Aorta (tissue), 5 donors: Measurements from ENCODE around the gene NKAIN2. TPM values are rescaled to one million over a fixed set of nuclear protein-coding genes. Genes with fewer than 3 reads are reported as not detected.
"Not testable (repeated sequence)": the region's sequence is repeated elsewhere in the genome, so short reads cannot be mapped to it uniquely, and the experiment has no call there.

Experiments
- ATAC-seq: fragments of 200-7000 bp; cut with Tn5 transposase; one replicate; pipeline ENCODE4 v1.9.1; 2022; ENCODE audit warnings: moderate library complexity; ENCODE audit not compliant: low FRiP score
- DNase-seq, 2 donors: peaks; one replicate each; pipeline ENCODE4 v3.0.0-alpha.2; 2020
- H3K27ac ChIP-seq, 2 donors: one replicate each; pipeline ENCODE4 v1.5.1; 2013; ENCODE audit warnings: low read length in 2 of 2, mild to moderate bottlenecking in 2 of 2, moderate library complexity in 2 of 2, control low read depth in 1 of 2, inconsistent platforms in 1 of 2, low read depth in 1 of 2
- H3K27me3 ChIP-seq, 2 donors: one replicate each; pipeline ENCODE4 v1.6.1; 2013; ENCODE audit warnings: control low read depth in 1 of 2, low read length in 1 of 2, mild to moderate bottlenecking in 1 of 2, moderate library complexity in 1 of 2; ENCODE audit not compliant: insufficient read depth in 2 of 2, control insufficient read depth in 1 of 2
- H3K36me3 ChIP-seq, 2 donors: one replicate each; pipeline ENCODE4 v1.6.1; 2013; ENCODE audit warnings: control low read depth in 1 of 2, low read length in 1 of 2, mild to moderate bottlenecking in 1 of 2; ENCODE audit not compliant: insufficient read depth in 2 of 2, control insufficient read depth in 1 of 2
- H3K4me1 ChIP-seq, 2 donors: one replicate each; pipeline ENCODE4 v1.6.1; 2013; ENCODE audit warnings: low read length in 2 of 2, control low read depth in 1 of 2, mild to moderate bottlenecking in 1 of 2, moderate library complexity in 1 of 2; ENCODE audit not compliant: insufficient read depth in 2 of 2, control insufficient read depth in 1 of 2
- H3K4me3 ChIP-seq, 2 donors: one replicate each; pipeline ENCODE4 v1.5.1; 2013; ENCODE audit warnings: low read length in 2 of 2, control low read depth in 1 of 2, mild to moderate bottlenecking in 1 of 2
- H3K9me3 ChIP-seq: one replicate; pipeline ENCODE4 v1.6.1; 2013; ENCODE audit warnings: mild to moderate bottlenecking, low read length; ENCODE audit not compliant: control insufficient read depth
- WGBS, 2 donors: extraction: QIAGEN DNeasy Blood & Tissue Kit; methylation state at CpG; one replicate each; pipeline ENCODE4 v1.1.7; 2013; 5-methylcytosine and 5-hydroxymethylcytosine counted together
- intact Hi-C, 2 donors: fragments of 100-400 bp; cut with DNase I; formaldehyde crosslinking; loops; one replicate each; pipeline versions ENCODE4 v1.14.2 to v1.15.0; 2022
- polyA plus RNA-seq, 2 donors: library from polyadenylated mRNA; stranded (reverse); fragments of 200-250 nt; gene quantifications; one replicate each; pipeline ENCODE4 v1.2.3, GENCODE V29; 2013
- total RNA-seq, 2 donors: library from RNA; stranded (reverse); fragmentation: NEBNext Ultra II Directional; extraction: Animal tissue kit (Norgen Biotek cat#: 25700); gene quantifications; one replicate each; pipeline ENCODE4 v1.2.1, GENCODE V29; 2021
- donor health status: healthy with polysubstance abuse.
- donor health status: Bipolar disorder and iron deficiency.
- donor health status: DM: no; HTN: no; CAD: no.
- donor health status: DM: no; HTN: no; CAD: no.
- donor health status: DM: yes; HTN: yes; CAD: no.

The NKAIN2 gene
- total and polyA plus RNA-seq, 4 donors = 1.4 to 1.9 TPM; not detected in 2

DNA sequence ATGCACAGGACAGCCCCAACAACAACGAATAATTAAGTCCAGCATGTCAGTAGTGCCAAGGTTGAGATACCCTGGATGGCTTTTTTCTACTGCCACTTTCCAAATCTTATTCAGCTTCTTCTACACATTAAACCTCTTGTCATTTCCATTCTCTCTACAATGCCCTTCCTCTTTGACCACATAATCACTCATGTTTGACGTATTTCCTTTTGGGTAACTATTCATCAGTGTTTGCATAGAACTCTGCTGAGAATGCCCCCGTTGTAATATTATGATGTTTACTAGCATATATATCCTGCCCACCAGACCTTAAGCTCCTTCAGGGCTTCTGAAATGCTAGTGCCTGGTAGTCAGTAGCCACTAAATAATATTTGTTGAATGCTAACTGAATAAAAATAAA is 643.3 kb downstream of the NKAIN2 start:
- H3K4me3 ChIP-seq = no peak overlapping the region
- 49 to 53% methylated on average over 3 of the region's 3 CpGs for WGBS, 2 donors
- ATAC-seq (no peak), DNase-seq (no peak)
- no peaks in the 10 kb centered on the region for H3K27me3 ChIP-seq
- H3K4me1 ChIP-seq = no peaks in the 10 kb centered on the region
- H3K36me3 ChIP-seq = no peaks in the 10 kb centered on the region
- intact Hi-C loops = no loop called here
- no peaks in the 10 kb centered on the region for H3K9me3 ChIP-seq
- H3K27ac ChIP-seq = no peak overlapping the region

DNA sequence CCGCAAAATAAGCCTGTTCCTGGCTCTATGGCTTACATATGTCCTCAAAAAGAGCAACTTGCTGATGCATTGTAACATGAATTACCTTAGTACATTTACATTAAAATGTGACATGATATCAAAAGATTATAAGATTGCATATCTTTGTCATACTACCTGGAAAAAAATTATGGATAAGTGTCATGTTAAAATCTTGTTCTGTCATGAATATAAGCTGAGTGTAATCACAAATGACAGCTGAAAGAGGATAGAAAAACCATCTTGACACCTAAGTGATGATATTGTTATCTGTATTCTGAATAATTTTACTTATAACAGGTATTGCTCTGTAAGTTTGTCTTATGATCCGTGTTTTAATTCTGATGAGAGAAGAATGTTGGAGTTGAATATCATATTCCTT is 655.6 kb downstream of the NKAIN2 start:
- H3K9me3 ChIP-seq = no peaks in the 10 kb centered on the region
- no peaks in the 10 kb centered on the region for H3K36me3 ChIP-seq
- H3K27ac ChIP-seq = no peak overlapping the region
- ATAC-seq (no peak), DNase-seq (no peak)
- H3K4me3 ChIP-seq = no peak overlapping the region
- H3K27me3 ChIP-seq = no peaks in the 10 kb centered on the region
- no peaks in the 10 kb centered on the region for H3K4me1 ChIP-seq
- intact Hi-C loops = no loop called here
- 97 to 100% methylated on average over 2 of the region's 2 CpGs for WGBS, 2 donors

DNA sequence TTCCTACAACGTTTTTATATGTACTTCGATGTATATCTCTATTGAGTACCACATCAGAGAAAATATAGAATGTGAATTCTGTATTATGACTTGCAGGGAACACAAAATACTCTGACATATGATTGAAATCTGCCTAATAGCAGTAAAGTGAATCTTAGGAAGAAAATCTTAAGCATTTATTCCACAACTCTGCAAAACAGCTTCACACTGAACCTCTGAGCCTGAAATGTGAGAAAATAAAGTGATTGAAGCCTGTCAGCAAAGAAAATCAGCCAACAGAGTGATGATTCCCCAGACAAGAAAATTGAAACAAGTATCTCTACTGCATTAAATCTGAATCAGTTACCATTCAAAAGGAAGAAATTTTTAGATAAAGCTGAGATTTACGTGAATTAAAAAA is 659.1 kb downstream of the NKAIN2 start:
- no peaks in the 10 kb centered on the region for H3K27me3 ChIP-seq
- no peaks in the 10 kb centered on the region for H3K4me1 ChIP-seq
- no peak overlapping the region for H3K27ac ChIP-seq
- H3K9me3 ChIP-seq = no peaks in the 10 kb centered on the region
- 55 to 56% methylated on average over 3 of the region's 3 CpGs for WGBS, 2 donors
- DNase-seq = no peak
- H3K4me3 ChIP-seq = no peak overlapping the region
- ATAC-seq = no peak
- intact Hi-C loops = no loop called here
- H3K36me3 ChIP-seq = no peaks in the 10 kb centered on the region

DNA sequence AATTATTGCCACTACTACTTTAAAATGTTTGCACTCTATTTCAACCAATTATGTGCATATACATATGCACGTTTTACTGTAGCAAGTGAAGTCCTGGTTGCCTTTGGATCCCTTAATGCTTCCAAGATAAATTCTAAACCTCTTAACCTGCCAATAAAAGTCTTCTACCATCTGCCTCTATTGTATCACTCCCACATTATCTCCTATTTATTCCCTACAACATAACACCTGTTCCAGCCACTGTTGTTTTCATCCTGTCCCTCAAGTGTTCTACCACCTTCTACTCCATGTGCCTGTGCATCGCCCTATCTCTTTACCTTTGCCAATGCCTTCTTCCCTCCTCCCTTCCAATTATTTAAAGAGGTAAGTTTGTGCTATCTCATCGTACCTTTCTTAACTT is 659.6 kb downstream of the NKAIN2 start:
- H3K9me3 ChIP-seq = no peaks in the 10 kb centered on the region
- no peak for ATAC-seq
- H3K27ac ChIP-seq = no peak overlapping the region
- 20 to 32% methylated on average over 3 of the region's 3 CpGs for WGBS, 2 donors
- H3K4me1 ChIP-seq = no peaks in the 10 kb centered on the region
- no peaks in the 10 kb centered on the region for H3K36me3 ChIP-seq
- H3K4me3 ChIP-seq = no peak overlapping the region
- no peak for DNase-seq
- intact Hi-C loops = no loop called here
- no peaks in the 10 kb centered on the region for H3K27me3 ChIP-seq

DNA sequence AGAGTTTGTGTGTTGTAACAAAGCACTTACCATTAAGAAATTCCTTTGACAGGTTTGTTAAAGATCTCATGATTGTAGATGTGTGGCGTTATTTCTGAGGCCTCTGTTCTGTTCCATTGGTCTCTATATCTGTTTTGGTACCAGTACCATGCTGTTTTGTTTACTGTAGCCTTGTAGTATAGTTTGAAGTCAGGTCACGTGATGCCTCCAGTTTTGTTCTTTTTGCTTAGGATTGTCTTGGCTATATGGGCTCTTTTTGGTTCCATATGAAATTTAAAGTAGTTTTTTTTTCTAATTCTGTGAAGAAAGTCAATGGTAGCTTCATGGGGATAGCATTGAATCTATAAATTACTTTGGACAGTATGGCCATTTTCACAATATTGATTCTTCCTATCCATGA is 660.9 kb downstream of the NKAIN2 start:
- intact Hi-C loops, ATAC-seq: not testable (repeated sequence)

DNA sequence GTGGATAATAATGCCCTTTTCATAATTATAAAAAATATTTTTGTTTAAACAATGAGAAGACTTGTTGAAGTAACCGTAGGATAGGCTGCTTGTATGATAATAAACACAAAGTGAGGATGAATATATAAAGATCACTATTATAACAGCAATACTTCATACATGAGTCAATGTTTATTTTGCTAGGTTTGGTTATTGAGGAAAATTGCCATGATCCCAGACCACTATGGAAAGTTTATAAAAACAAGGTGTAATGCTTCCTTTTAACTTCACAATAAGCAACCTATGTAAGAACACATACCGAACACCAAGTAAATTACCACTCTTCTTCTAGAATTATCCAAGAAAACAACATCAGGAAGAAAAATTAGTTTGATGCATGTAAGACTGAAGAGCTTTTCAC is 663.3 kb downstream of the NKAIN2 start:
- intact Hi-C loops = no loop called here
- 55 to 74% methylated on average over 2 of the region's 2 CpGs for WGBS, 2 donors
- Histone ChIP-seq H3K27ac (no peak overlapping the region), H3K27me3 (no peaks in the 10 kb centered on the region), H3K36me3 (no peaks in the 10 kb centered on the region), H3K9me3 (no peaks in the 10 kb centered on the region), H3K4me1 (no peaks in the 10 kb centered on the region), H3K4me3 (no peak overlapping the region)
- DNase-seq (no peak), ATAC-seq (no peak)

More for the DNA sequence above, 660.9 kb downstream of the NKAIN2 start:
- H3K36me3 ChIP-seq, H3K4me3 ChIP-seq, DNase-seq, H3K27me3 ChIP-seq, H3K9me3 ChIP-seq, H3K4me1 ChIP-seq, H3K27ac ChIP-seq: not testable (repeated sequence)
- WGBS, 2 donors = 95% methylated on average over 2 of the region's 2 CpGs

DNA sequence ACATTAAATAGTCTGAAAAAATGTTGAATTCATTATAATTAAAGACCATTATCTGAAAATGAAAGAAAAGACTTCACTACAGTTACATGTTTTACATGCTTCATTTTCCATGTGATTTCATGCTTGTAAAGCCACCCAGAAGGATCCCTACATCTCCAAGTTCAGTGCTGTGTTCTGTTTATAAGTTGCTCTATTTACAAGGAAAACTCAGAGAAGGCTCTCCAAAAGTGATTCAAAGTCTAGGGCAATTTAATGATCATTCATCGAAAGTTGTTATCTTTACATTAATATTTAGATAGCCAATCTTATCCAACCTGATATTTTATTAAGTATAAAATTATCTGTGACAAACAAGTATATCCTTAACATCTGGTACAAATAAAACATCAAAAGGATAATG is 663.7 kb downstream of the NKAIN2 start:
- intact Hi-C loops = no loop called here
- 22% methylated on average over 1 of the region's 1 CpG for WGBS, 2 donors
- ATAC-seq = no peak

DNA sequence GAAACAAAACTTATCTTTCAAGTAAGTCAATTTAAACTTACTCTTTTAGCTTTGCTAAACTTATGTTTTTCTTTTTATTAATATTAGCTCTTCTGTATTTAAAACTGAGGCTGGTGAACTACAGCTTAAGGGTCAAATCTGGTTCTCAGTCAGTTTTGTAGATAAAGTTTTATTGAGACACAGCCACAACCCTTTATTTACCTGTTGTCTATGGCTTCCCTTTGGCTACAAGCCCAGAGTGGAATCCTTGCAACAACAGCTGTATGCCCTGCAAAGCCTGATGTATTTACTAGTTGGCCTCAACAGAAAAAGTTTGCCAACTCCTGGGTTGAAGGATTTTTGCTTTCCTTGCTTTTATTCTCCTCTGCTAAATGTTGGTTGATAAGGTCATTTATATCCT is 667.1 kb downstream of the NKAIN2 start:
- no peak overlapping the region for H3K4me3 ChIP-seq
- ATAC-seq = no peak
- intact Hi-C loops = no loop called here
- H3K4me1 ChIP-seq = no peaks in the 10 kb centered on the region
- H3K9me3 ChIP-seq = no peaks in the 10 kb centered on the region
- no peaks in the 10 kb centered on the region for H3K36me3 ChIP-seq
- no peak overlapping the region for H3K27ac ChIP-seq
- DNase-seq = no peak
- H3K27me3 ChIP-seq = no peaks in the 10 kb centered on the region

More for the DNA sequence above, 663.7 kb downstream of the NKAIN2 start:
- Histone ChIP-seq H3K9me3 (no peaks in the 10 kb centered on the region), H3K27ac (no peak overlapping the region), H3K4me3 (no peak overlapping the region), H3K27me3 (no peaks in the 10 kb centered on the region), H3K36me3 (no peaks in the 10 kb centered on the region), H3K4me1 (no peaks in the 10 kb centered on the region)
- no peak for DNase-seq

DNA sequence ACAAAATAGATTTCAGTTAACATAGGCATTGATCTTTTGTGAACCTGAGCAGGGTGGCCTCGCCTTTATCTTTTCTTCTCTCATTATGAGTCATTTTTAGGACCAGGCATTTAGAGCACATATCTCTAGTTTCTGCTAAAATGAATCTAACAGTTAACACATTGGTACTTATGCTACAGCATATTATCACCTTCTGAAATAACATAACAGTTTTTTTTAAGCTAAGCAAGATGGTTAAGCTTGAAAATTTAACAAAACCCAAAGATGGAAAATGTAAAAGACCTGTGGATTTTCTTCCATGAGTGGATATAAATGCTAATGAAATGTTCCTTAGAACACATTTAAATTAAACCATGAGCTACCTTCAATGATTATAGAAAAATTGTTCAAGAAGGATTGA is 671.5 kb downstream of the NKAIN2 start:
- H3K4me3 ChIP-seq = no peak overlapping the region
- H3K27me3 ChIP-seq = no peaks in the 10 kb centered on the region
- no peaks in the 10 kb centered on the region for H3K9me3 ChIP-seq
- 85 to 100% methylated on average over 1 of the region's 1 CpG for WGBS, 2 donors
- no peaks in the 10 kb centered on the region for H3K4me1 ChIP-seq
- ATAC-seq (no peak), DNase-seq (no peak)
- H3K36me3 ChIP-seq = no peaks in the 10 kb centered on the region
- intact Hi-C loops = no loop called here
- no peak overlapping the region for H3K27ac ChIP-seq
